ENCODE results near the gene CALML4.
"Not testable (repeated sequence)": the region's sequence is repeated elsewhere in the genome, so short reads cannot be mapped to it uniquely, and the experiment has no call there.

The CALML4 gene

DNA sequence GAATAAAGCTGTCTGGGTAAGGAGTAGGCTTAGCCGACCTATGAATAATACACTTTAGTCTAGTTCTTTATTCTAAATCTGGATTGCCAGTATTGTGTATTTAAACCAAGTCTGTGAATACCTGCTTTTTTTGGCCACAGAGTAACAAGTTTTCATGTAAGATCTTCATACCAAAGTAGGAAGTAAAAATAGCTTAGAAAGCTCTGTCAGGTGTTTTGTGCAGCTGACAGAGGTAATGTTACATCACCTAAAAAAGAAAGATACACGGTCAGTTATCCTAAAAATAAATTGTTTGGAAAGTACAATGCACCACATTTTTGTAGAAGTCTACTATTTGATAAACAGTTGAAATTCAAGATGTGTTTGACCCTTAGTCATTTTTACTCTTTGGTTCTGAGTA, 16.5 kb downstream of the CALML4 start:
- DNase-seq = no peak

DNA sequence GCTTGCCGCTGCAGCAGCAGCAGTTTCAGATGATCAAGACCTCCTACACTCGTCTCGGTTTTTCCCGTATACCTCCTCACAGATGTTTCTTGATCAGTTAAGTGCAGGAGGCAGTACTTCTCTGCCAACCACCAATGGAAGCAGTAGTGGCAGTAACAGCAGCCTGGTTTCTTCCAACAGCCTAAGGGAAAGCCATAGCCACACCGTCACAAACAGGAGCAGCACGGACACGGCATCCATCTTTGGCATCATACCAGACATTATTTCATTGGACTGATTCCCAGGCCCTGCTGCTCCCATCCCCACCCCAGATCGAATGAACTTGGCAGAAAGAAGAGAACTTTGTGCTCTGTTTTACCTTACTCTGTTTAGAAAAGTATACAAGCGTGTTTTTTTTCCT, 17.6 kb downstream of the CALML4 start:
- no peak for DNase-seq

DNA sequence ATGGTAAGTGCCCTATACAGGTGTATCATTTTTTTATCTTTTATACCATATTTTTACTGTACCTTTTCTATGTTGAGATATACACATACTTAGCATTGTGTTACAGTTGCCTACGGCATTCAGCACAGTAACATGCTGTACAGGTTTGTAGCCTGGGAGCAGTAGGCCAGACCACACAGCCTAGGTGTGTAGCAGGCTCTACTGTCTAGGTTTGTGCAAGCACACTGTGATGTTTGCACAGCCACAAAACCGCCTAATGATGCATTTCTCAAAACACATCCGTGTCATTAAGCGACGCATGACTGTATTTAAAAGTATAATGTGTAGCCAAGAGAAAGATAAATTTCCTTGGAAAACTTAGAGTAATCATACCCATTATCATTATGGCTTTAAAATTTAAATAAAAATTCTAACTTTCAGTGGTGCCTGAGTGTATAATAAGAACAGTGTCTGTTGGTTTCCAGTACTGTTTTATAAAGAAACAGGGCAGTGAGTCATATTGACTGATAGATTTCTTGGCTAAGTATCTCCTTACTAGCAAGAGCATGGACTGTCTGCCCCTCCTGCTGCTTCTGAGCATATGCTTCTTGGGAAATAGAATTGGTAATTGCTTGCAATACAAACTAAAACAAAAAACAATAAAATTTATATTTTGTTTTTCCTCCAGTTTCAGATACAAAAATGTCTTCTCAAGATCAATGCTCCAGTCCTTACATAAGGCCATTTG, 18.3 kb downstream of the CALML4 start:
- DNase-seq = no peak

DNA sequence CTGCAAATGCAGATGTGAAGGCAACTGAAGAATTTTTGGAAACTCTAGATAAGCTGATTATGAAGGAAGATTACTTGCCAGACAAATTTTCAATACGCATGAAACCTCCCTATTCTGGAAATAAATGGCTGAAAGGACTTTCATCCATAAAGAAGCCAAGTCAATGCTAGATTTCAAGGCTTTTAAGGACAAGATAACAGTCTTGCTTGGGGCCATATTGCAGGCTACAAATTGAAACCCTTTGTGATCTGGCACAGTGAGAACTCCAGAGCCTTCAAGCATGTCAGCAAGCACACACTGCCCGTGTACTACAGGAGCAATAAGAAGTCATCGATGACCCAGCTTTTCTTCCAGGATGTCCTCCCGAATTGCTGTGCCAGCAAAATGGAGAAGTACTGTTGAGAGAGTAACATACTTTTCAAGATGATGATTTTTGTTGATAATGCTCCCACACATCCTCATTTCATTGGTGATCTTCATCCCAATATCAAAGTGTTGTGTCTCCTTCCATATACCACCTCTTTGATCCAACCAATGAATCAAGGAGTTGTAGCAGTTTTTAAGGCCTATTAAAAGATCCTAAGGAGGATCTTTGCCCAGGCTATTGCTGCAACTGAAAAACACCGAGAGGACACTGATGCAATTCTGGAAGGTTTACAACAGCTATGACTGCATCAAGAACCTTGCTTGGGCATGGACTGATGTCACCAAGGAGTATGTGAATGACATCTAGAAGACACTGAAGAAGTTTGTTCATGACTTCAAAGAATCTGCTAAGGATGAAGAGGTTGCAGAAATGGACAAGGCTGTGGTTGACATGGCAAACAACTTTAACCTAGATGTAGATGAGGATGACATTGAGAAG, 20.3 kb downstream of the CALML4 start:
- no peak for DNase-seq

DNA sequence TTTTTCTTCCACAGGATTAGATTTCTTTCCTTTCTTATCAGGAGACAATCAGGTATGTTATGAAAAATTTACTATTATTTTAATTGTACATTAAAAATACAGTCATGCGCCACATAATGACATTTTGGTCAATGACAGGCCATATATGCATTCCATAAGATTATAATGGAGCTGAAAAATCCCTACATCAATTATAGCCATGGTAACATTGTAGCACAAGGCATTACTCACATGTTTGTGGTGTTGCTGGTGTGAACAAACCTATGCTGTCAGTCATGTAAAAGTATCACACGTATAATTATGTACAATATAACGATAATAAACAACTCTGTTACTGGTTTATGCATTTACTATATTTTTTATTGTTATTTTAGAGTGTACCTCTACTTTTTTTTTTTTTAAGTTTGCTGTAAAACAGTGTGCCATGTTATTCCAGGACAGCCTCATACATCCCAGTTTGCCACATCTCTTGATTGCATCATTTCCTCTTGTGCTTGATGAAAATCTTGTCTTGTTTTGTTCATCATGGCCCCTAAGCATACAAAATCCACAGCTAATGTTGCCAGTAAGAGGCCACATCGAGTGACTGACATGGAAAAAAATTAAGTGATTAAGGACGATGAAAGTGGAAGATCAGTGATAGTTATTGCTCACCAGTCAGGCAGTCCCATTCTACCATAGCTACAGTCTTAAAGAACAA, 21.4 kb downstream of the CALML4 start:
- DNase-seq = no peak

DNA sequence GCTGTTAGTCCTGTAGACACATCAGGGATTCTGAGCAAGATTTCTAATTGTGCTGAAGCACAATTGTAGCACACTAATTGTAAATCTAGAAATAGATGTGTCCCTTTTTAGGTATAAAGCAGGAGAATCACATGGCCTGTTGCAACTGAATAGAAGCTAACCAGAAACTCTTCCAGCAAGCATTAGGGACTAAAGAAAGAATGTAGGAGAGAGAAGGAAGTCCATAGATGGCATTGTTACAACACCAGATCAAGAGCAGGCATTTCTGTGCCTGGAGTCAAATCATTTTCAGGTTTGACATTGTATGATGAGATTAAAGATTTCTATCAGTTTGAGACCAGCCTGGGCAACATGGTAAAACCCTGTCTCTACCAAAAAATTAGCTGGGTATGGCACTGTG, 27.4 kb downstream of the CALML4 start:
- DNase-seq = no peak

DNA sequence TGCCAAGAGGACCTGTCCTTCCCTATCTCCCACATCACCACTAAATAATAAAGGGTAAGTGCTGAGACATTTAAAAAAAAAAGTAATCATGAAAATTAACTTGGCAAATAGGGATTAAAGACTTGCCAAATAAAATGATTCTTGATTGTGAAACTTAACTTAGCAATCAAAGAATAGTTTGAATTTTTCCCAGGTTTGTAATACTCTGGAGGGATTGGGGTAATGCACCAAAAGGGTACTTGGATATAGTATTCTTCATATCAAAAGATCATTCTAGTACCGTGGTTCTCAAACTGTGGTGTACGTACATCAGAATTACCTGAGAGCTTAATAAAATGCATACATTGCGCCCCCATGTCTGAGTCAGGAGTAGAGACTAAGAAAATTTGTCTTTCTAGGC, 28.5 kb downstream of the CALML4 start:
- DNase-seq = no peak

DNA sequence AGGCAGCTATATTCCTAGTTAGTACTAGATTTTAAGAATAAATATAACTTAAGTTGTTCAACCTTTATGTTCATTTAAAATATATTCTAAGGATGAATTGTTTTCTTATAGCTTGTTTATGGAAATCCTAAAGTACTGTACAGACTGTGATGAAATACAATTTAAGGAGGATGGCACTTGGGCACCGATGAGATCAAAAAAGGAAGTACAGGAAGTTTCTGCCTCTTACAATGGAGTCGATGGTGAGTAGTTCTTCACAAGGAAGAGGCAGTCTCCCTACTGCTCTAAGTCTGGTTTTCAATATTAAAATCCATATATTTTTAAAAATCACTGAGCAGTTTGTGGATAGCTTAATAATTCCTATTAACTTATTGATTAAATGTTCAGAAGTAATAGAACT, 29.6 kb downstream of the CALML4 start:
- DNase-seq = no peak

DNA sequence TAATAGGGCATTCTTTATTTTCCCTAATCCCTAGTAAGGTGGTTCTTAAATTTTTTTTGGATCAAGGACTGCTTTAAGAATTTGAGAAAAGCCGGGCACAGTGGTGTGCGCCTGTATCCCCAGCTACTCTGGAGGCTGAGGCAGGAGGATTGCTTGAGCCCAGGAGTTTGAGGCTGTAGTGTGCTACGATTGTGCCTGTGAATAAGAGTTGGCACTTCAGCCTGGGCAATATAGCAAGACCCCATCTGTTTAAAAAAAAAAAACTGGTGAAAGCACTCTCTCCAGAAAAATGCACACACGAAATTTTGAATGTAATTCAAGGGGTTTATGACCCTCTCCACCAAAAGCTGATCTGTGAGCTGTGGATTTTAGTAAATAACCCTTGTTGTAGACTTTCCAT, 32.0 kb downstream of the CALML4 start:
- DNase-seq = no peak

DNA sequence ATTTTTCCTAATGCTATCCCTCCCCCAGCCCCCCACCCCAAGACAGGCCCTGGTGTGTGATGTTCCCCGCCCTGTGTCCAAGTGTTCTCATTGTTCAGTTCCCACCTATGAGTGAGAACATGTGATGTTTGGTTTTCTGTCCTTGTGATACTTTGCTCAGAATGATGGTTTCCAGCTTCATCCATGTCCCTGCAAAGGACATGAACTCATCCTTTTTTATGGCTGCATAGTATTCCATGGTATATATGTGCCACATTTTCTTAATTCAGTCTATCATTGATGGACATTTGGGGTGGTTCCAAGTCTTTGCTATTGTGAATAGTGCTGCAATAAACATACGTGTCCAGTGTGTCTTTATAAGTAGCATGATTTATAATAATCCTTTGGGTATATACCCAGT, 33.1 kb downstream of the CALML4 start:
- DNase-seq = not testable (repeated sequence)

DNA sequence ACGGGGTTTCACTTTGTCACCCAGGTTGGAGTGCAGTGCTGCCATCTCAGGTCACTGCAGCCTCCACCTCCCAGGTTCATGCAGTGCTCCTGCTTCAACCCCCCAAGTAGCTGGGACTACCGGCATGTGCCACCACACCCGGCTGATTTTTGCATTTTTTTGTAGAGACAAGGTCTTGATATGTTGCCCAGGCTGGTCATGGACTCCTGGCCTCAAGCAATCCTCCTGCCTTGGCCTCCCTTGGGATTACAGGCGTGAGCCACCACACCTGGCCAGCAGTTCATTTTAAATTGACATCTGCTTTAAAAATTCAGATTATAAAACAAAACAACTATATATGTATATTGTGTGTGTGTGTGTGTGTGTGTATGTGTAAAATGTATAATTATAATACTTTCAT, 38.3 kb downstream of the CALML4 start:
- DNase-seq = no peak

DNA sequence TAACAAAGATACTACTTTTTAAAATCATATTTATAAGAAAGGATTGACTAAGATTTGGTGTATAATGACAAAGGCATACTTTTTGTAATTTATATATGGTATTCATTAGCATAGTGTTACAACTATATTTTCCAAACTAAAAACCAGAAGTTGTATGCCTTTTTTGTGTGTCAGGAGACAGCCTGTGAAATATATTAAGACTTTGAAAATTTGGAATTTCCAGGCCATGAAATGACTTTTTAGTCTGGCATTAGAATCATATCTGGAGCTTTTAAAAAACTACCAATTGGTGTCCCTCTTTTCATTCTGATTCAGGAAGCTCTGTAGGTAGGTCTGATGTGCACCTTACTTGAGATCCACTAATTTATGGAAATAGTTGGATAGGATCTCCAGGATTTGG, 41.9 kb downstream of the CALML4 start:
- no peak for DNase-seq

DNA sequence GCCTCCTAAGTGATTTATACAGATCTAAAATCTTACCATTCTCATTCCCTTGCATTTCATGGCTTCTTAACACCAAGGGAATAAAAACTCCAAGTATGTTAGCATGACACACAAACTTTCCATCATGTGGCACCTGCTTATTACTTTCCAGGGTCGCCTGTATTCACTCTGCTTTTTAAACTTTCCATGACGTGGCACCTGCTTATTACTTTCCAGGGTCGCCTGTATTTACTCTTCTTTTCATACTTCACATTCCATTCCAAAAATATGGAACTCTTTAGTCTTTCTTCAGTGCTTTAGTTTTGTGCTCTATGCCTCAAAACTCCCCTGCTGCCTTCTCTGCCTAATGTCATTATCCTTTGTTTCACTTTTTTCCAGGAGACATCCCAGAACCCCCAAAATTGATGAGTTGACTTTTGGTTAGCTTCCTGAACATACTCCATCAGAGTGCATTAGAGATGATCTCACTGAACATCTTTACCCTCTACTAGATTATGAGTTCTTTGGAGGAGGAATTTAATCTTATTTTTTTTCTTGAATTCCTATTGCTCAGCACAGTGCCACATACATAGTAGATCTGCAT, 47.0 kb downstream of the CALML4 start:
- DNase-seq = no peak

DNA sequence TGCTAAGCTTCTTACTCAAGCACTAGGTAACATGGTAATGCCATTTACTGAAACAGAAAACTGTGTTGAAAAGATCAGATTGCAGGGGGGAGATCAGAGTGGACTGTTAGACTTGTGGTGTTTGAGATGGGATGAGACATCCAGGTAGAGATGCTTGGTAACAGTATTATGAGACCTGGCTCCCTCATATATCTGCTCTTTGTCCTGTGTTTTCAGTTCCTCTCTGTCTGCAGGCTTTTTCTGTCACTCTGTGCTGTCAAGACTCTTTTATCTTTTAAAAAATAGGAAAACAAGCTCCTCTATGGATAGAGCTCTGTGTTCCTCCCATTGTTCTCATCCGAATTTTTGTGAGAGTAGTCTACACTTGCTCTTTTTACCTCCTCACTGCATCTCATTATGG, 48.1 kb downstream of the CALML4 start:
- DNase-seq = no peak

DNA sequence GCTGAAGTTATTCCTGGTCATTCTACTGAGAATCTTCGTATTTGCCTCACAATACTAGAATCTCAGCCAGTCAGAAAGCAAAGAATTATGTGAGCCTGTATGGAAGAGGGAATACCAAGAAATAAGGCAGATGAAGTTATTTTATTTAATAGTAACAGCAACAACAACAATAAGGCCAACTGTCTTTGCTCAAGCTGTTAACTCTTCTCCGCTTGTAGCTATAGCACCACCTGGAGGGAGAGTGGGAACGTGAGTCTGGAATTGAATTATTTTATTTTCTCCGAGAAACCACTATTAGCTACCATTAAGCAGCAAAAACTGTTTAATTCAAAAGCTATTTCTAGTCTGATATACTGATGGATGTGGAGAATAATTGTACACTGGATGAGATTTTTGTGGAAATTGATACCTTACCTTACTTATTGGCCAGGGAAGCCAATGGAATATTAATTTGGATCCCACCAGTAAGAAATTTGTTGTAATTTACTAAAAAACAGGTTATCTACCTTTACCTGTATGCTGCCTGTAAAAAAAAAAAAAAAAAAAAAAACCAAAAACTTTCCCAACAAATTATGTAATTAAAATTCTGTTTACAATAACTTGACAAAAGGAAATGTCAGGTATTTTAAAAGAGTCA, 50.1 kb downstream of the CALML4 start:
- DNase-seq = no peak

DNA sequence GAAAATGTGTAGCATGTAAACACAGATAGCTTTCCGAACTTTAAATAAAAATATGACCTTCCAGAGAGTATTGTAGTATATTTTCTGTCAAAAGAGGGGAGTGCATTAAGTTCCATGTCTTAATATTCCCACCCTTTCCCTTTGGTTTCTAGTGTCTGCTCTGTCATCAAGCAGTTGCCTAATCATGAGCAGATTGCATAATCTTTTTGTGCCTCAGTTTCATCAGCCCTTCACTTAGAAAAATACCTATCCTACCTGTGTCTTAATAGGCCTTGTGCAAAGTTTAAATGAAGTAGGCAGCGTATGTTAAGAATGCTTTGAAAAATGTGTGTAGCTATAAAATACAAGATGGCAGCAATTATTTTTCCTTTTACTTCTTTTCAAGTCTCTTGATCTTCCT, 52.8 kb downstream of the CALML4 start:
- DNase-seq = no peak

DNA sequence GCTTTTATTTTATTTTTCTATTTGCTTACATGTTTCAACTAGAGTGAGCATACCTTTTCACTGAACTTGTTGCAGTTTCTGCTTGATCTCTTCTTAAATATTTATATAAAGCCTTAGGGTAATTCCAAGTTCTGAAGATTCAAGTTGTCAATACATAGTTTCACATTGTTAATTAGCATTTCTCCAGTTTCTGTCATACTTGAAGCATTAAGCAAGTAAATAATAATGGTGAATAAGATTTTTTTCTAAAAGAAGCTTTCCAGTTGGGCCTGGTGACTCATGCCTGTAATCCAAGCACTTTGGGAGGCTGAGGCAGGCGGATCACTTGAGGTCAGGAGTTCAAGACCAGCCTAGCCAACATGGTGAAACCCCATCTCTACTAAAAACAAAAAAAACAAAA, 53.9 kb downstream of the CALML4 start:
- no peak for DNase-seq

DNA sequence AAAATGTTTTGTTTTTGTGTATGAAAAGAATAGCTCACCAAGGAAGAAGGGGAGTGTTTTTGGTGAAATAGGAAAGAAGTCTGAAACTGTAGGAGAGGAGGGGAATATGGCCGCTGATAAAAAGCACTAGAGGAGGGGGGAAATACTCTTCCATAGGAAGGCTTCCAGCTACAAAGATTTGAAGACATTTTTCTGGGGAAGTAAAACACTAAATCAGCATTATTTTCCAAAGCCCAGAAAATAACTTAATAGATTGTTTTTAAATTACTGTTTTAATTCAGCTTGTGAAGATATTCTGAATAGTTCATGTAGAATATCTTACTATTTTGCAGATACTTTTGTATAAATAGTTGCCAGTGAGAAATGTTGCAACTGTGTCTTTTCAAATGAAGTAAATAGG, 54.9 kb downstream of the CALML4 start:
- DNase-seq = no peak

DNA sequence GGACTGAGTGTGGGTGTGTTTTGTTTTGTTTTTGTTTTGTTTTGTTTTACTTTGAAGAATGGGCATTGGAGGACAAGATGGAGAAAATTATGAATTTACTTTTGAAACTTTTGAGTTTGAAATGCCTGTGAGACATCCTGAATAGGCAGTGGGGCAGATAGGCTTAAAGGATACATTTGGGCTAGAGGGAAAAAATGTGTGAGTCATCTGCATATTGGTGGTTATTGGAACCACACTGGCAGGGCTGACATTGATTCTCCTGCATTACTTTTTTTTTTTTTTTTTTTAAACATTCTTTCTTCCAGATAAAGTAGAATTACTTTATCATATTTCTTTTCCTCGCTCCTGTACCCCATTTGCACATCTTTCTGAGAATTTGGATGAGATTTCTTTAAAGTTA, 56.1 kb downstream of the CALML4 start:
- DNase-seq = no peak

DNA sequence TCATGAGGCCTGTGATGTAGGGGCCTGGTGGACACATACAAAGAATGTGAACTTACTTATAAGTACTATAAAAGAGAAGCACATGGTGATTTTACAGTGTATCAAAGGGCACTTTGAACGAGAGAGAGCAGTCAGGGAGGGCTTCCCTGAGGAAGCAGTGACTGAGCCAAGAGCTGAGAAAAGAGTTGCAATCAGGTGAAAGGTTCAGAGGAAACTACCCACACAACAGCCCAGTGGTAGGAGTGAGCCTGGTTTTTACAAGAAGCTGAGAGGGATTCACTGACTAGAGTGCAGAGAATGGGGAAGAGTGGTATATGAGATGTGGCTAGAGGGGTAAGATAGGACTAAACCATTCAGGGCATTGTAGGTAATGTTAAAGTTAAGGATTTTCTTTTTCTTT, 57.1 kb downstream of the CALML4 start:
- DNase-seq = no peak

DNA sequence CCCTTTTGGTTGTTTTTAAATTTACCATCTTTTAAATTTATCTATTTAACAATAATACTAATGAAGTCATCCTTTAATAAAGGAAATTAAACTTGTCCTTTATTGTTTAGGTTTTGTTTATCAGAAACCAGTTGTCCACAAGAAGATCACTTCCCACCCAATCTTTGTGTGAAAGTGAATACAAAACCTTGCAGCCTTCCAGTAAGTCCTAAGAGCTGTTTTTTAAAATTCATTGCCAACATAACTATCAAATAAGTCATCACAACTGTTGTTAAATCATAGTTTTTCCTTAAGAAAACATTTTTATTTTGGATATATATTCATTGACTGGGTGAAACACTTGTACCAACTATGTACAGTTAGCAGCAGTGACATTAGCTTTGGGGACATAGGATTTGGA, 59.4 kb downstream of the CALML4 start:
- DNase-seq = no peak

DNA sequence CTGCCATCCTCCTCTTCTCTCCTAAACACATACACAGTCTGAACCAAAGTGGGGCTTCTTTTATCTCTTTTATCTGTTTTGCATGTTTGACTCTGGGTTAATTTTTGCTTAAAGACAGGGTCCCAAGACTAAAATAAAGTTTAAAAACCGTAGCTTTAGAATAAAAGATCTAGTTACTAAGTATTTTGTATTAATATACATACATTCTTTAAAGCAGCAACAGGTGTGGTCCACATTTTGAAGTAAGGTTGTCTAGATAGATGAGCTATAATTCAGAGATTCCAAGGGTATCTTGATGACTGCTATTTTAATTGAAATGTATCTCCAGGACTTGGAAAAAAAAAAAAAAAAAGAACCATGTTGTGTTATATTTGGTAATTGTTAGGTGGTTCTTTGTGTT, 61.3 kb downstream of the CALML4 start:
- no peak for DNase-seq

DNA sequence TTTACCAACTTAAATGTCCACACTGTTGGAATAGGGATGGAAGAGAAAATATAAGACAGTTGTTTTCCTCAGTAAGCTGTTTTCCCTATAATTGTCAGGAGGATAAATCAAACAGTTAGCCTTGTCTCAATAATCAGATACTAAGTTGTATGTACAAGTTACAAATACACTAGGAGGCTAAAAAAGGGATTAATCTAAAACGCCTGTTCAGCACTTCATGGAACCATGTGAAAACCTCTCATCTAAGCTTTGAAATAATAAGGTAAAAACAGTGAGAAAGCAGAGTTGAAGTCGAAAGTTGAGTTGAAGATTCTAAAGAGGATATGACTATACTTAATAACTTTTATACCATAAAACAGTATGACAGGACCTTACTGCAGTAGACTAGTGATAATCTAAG, 62.0 kb downstream of the CALML4 start:
- DNase-seq = no peak
